ELR (cell line): Measurements from ENCODE around the gene DIDO1.
"Not testable (repeated sequence)": the region's sequence is repeated elsewhere in the genome, so short reads cannot be mapped to it uniquely, and the experiment has no call there.

Experiments used
- DNase-seq: peaks from one replicate; pipeline ENCODE4 v3.0.0-alpha.2; 2015; ENCODE audit warnings: low read depth

DIDO1 gene

GRCh38 chr20:62854121-62854520 lies 72.2 kb downstream of the DIDO1 start:
- DNase-seq, result no peak

- DNase-seq, result not testable (repeated sequence)
Observed at GRCh38 chr20:62853304-62853703, 73.0 kb downstream of the DIDO1 start.

- DNase-seq, result no peak
Observed at GRCh38 chr20:62852841-62853240, 73.5 kb downstream of the DIDO1 start.

GRCh38 chr20:62852196-62852595 lies 74.1 kb downstream of the DIDO1 start:
- no peak for DNase-seq

- no peak for DNase-seq
Observed at GRCh38 chr20:62850333-62850974, 75.9 kb downstream of the DIDO1 start.

- no peak for DNase-seq
Observed at GRCh38 chr20:62849431-62849830, 76.9 kb downstream of the DIDO1 start.

GRCh38 chr20:62848917-62849316 lies 77.4 kb downstream of the DIDO1 start:
- DNase-seq, result not testable (repeated sequence)

GRCh38 chr20:62846166-62846890 lies 80.0 kb downstream of the DIDO1 start:
- no peak for DNase-seq

- no peak for DNase-seq
Observed at GRCh38 chr20:62845416-62846160, 80.7 kb downstream of the DIDO1 start.

- no peak for DNase-seq
Observed at GRCh38 chr20:62844182-62844581, 82.1 kb downstream of the DIDO1 start.

- DNase-seq, result peak; percentile 79
Observed at GRCh38 chr20:62843656-62844055, 82.6 kb downstream of the DIDO1 start.

- DNase-seq, result no peak
Observed at GRCh38 chr20:62841705-62842212, 84.5 kb downstream of the DIDO1 start.

- no peak for DNase-seq
Observed at GRCh38 chr20:62840244-62841197, 85.8 kb downstream of the DIDO1 start.

- DNase-seq, result no peak
Observed at GRCh38 chr20:62839816-62840215, 86.5 kb downstream of the DIDO1 start.

- DNase-seq, result no peak
Observed at GRCh38 chr20:62839261-62839660, 87.0 kb downstream of the DIDO1 start.

GRCh38 chr20:62838128-62838891 lies 88.0 kb downstream of the DIDO1 start:
- no peak for DNase-seq

- DNase-seq, result no peak
Observed at GRCh38 chr20:62837790-62838127, 88.5 kb downstream of the DIDO1 start.

- DNase-seq, result no peak
Observed at GRCh38 chr20:62836967-62837490, 89.3 kb downstream of the DIDO1 start.

- no peak for DNase-seq
Observed at GRCh38 chr20:62835931-62836861, 90.1 kb downstream of the DIDO1 start.
